HG02623 (cell line): ENCODE measurements around the gene SPO11.

ENCODE experiments used
- ATAC-seq: cut with Tn5 transposase; IDR thresholded peaks from one replicate; pipeline ENCODE4 v1.9.1; 2021; ENCODE audit warnings: moderate library complexity; ENCODE audit not compliant: unreplicated experiment

SPO11 gene

GRCh38 chr20:57329608-57330221 lies at the start of gene SPO11:
TSS of gene SPO11 (plus strand) at chr20:57329803. CDS start at chr20:57329868, 65 bp downstream.
- no peak for ATAC-seq

DNA sequence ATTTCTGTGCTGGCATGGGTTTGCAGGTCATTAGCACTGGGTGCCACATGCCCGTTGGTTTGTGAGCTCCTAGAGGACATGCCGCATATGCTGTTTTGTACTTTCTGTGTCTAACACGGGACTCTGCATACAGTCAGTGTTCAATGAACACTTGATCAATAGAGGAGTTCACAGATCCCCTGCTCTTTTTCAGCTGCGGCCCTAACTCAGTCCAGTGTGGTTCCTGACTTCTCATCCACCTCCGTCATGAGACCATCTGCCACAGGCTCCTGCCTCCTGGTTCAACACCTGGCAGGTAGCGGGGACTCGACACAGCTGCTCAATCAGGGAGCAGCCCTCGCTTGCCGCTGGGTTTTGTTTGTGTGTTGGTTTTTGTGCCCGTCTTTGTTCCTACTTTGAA lies 49.4 kb upstream of the SPO11 start:
- ATAC-seq = no peak

DNA sequence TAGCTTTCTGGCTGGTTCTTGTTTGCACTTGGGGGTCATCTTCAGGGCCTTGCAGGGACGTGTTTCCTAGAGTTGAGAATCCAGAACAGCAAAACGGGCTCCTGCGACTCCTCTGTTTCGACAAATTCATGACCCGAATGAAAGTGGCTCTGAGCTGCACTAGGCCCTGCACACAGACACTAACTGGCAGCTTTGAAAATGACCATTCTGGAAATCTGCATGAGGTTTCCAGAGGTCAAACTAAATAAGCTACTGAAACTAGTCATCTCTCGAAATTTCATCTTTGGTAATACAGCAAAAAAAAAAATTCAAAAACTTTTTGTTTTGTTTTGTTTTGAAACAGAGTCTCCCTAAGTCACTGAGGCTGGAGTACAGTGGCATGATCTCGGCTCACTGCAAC lies 47.7 kb upstream of the SPO11 start:
- ATAC-seq = no peak

GRCh38 chr20:57282670-57283361 lies 46.8 kb upstream of the SPO11 start:
- ATAC-seq = no peak

GRCh38 chr20:57283860-57284259 lies 45.7 kb upstream of the SPO11 start:
- no peak for ATAC-seq

DNA sequence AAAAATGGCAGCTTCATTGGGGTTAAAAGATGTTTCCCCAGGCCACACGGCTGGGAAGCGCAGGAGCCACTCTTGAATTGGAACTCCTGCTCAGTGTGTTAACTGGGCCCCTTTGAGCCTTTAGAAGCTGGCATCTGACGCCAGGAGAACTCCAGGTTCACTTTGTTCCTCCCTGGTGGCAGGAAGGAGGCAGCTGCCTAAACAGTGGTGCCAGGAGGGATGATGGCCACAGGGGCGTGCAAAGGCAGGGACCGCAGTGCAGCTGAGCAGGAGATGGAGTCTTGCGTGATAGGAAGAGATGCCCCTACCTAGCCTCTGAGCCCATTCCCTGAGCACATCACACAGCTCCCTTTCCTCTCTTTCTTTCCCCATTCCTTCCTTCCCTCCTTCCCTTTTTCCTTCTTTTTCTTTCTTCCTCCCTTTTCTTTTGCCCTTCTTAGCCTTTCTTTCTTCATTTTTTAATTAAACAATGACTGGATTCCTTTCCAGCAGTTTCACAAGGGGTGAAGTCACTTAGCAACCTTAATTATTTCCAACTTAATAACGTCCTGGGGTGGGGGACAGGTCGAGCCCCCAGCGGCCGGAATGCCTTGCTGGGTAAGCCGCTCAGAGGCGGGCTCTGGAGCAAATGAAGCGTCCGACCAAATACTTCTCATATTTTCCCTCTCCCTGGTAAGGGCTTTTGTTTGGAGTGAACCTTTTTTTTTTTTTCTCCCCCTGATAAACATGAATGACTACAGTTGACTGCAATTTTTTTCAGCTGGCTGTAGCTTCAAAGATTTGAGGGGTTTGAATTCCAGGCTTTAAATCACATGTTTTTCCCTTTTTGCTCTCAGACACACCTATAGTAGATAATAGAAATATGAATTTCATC lies 42.4 kb upstream of the SPO11 start:
- ATAC-seq = no peak

GRCh38 chr20:57287901-57288300 lies 41.7 kb upstream of the SPO11 start:
- no peak for ATAC-seq

DNA sequence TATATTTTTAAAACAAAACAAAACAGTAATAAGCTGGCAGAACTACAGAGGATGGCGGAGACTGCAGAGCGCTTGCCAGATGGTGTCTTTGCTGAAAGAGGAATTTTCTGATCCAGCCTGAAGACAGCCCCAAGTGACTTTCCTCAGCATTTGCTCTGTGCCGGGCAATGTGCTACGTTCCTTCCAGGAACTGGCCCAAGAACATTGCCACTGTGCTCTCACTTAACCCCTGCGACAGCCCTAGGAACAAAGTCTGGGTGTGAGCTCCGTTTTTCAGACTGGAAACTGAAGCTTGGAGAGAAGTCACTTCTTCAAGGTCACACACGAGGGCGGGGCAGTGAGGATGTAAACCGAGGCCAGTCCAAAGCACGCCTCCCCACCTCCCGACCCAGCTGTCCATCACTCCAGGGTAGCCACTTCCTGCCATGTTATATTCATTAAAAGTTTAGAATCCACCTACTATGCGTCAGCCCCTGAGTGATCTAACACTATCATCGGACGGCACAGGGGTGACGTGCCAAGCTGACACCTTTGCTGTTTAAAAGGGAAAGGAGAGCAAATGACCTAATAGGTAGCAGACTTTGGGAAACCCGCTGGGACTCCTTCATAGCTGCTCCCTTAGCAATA lies 40.8 kb upstream of the SPO11 start:
- ATAC-seq = no peak

DNA sequence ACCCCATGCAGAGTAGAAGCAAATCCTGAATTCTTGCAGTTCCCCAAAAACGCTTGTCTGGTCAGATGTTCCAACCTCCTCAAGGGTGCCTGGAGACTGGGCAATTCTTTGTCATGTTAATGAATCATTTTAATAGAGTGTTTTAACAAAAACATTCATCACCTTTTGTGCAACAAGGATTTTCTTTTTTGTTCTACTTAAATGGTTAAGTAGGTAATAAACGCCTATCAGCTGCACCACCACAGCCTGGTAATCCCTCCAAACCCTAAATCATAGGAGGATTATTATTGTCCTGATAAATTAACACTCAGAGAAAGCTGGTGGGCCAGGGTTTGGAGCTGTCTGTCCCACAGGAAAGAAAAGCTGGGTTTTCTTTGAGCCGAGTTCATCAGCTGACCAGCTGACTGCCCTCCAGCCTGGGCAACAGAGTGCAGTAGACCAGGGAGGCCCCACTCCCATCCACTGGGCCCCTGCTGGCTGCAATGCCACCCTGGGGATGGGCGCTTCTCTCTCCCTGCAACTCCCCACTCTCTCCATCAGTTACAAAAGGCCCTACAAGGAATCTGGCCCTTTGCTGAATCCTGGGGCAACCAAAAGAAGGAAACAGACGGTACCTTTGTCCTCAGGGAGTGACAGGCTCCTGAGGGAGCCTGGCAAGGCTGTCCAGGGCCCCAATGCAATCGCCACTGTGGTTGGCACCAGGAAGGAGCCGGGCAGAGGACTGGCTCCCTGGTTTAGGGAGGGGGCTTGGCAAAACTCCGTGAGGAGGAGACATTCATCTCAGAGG lies 40.0 kb upstream of the SPO11 start:
- no peak for ATAC-seq

GRCh38 chr20:57290178-57290484 lies 39.5 kb upstream of the SPO11 start:
- no peak for ATAC-seq

- ATAC-seq = no peak
Observed at GRCh38 chr20:57291003-57291402, 38.6 kb upstream of the SPO11 start.

DNA sequence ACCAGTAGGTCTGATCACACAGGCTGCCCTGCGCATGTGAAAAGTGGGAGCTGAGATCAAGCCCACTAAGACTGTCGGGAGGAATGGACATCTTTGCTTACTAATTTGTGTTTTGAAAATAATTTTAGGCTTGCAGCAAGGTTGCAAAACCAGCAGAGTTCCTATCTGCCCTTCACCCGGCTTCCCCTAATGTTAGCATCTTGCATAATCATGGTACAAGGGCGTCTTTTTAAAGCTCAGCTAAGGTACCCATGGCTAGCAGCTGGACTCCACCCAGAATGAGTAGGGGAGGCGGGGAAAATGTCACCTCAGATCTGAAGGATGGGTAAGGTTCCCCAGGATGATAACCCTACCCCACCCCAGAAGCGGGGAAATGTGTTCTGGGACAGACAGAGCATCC lies 37.9 kb upstream of the SPO11 start:
- no peak for ATAC-seq

- ATAC-seq = no peak
Observed at GRCh38 chr20:57292611-57293010, 37.0 kb upstream of the SPO11 start.

GRCh38 chr20:57293995-57294394 lies 35.6 kb upstream of the SPO11 start:
- no peak for ATAC-seq

DNA sequence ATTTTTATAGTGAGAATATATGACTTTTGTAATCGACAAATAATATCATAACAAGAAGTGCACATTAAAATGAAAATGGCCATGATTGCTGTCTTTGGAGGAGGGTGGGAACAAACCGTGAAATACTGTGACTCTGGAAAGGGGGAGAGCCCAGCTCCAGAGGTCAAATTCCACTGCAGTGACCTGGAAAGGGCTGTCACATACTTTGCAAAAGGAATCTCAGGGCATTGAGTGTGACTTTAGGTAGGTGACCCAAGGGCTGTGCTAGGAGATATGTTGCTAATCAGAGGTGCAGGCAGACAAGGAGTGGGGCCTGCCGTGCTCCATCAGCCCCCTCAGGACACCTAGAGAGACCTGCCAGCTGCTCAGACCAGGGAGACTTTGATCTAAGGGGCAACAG lies 35.1 kb upstream of the SPO11 start:
- ATAC-seq = no peak

- ATAC-seq = no peak
Observed at GRCh38 chr20:57298457-57298856, 31.1 kb upstream of the SPO11 start.

- no peak for ATAC-seq
Observed at GRCh38 chr20:57301026-57301425, 28.6 kb upstream of the SPO11 start.

GRCh38 chr20:57306747-57307146 lies 22.9 kb upstream of the SPO11 start:
- no peak for ATAC-seq

- no peak for ATAC-seq
Observed at GRCh38 chr20:57308451-57309271, 20.9 kb upstream of the SPO11 start.

DNA sequence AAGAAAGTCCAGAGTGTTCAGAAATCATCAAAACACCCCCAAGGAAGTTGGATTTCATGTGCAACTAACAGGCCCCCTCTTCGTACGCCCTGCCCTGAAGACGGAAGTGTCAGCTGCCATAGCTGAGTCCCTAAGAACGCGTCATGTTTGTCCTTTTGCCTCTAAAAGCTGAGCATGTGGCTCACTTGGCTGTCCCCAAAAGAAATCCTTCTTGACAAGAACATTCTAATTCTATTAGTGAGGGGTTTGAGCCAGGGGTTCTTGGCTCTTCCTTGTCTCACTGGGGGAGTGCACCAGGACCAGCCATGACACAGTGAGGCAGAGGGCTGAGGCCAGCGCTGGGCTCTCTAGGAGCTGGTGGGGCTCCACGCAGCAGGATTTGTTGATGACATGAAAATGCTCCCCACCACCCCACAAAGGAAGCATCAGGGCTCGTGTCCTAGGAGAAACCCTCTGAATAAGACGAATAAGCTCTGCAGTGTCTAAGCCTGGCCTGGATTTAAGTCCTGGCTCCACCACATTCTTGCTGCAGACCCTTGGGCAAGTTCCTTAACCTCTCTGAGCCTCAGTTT lies 20.0 kb upstream of the SPO11 start:
- ATAC-seq = no peak
